ENCODE measurements around the gene DYNLT3.

Gene DYNLT3

GRCh38 chrX:37846934-37847732 lies at the start of gene DYNLT3:
Gene DYNLT3 (minus strand): TSS chrX:37847571. CDS start chrX:37847510, 61 bp downstream.
- DNase-seq (ENCODE audit: low read depth): peak; percentile 70

- no peak for DNase-seq (ENCODE audit: low read depth)
These were observed 49.1 kb upstream of the DYNLT3 start for GRCh38 chrX:37896511-37896890.

GRCh38 chrX:37895795-37896510 lies 48.6 kb upstream of the DYNLT3 start:
- no peak for DNase-seq (ENCODE audit: low read depth)

- no peak for DNase-seq (ENCODE audit: low read depth)
These were observed 47.4 kb upstream of the DYNLT3 start for GRCh38 chrX:37894725-37895124.

- DNase-seq (ENCODE audit: low read depth): no peak
These were observed 40.6 kb upstream of the DYNLT3 start for GRCh38 chrX:37888010-37888409.

- DNase-seq (ENCODE audit: low read depth): no peak
These were observed 40.0 kb upstream of the DYNLT3 start for GRCh38 chrX:37887347-37887746.

- DNase-seq (ENCODE audit: low read depth): no peak
These were observed 35.8 kb upstream of the DYNLT3 start for GRCh38 chrX:37883196-37883595.

GRCh38 chrX:37879692-37880091 lies 32.3 kb upstream of the DYNLT3 start:
- no peak for DNase-seq (ENCODE audit: low read depth)

GRCh38 chrX:37876716-37877115 lies 29.3 kb upstream of the DYNLT3 start:
- DNase-seq (ENCODE audit: low read depth): no peak

GRCh38 chrX:37875675-37876074 lies 28.3 kb upstream of the DYNLT3 start:
- no peak for DNase-seq (ENCODE audit: low read depth)

- no peak for DNase-seq (ENCODE audit: low read depth)
These were observed 25.8 kb upstream of the DYNLT3 start for GRCh38 chrX:37873220-37873619.

- no peak for DNase-seq (ENCODE audit: low read depth)
These were observed 24.9 kb upstream of the DYNLT3 start for GRCh38 chrX:37872303-37872655.

- DNase-seq (ENCODE audit: low read depth): no peak
These were observed 24.4 kb upstream of the DYNLT3 start for GRCh38 chrX:37871626-37872302.

- no peak for DNase-seq (ENCODE audit: low read depth)
These were observed 20.3 kb upstream of the DYNLT3 start for GRCh38 chrX:37867536-37868153.

GRCh38 chrX:37863728-37864127 lies 16.4 kb upstream of the DYNLT3 start:
- DNase-seq (ENCODE audit: low read depth): no peak

GRCh38 chrX:37862851-37863250 lies 15.5 kb upstream of the DYNLT3 start:
- DNase-seq (ENCODE audit: low read depth): no peak

GRCh38 chrX:37860721-37861120 lies 13.3 kb upstream of the DYNLT3 start:
- DNase-seq (ENCODE audit: low read depth): no peak

GRCh38 chrX:37854748-37855147 lies 7.4 kb upstream of the DYNLT3 start:
- DNase-seq (ENCODE audit: low read depth): no peak

GRCh38 chrX:37854148-37854547 lies 6.8 kb upstream of the DYNLT3 start:
- no peak for DNase-seq (ENCODE audit: low read depth)

GRCh38 chrX:37847733-37848197 lies 394 bp upstream of the DYNLT3 start:
- no peak for DNase-seq (ENCODE audit: low read depth)

- DNase-seq (ENCODE audit: low read depth): no peak
These were observed 825 bp downstream of the DYNLT3 start for GRCh38 chrX:37846558-37846933.

GRCh38 chrX:37846141-37846540 lies 1.2 kb downstream of the DYNLT3 start:
- no peak for DNase-seq (ENCODE audit: low read depth)

- DNase-seq (ENCODE audit: low read depth): no peak
These were observed 2.7 kb downstream of the DYNLT3 start for GRCh38 chrX:37844622-37845021.

Data from activated T-helper 9 cell treated with anti-CD3 and anti-CD28 coated beads, Interleukin-2, amount 50 U/mL, for 16 hours (primary cell).